GM20000 (cell line): ENCODE data around the gene LCE5A.
A peak's percentile ranks its signal among the peaks of the same experiment; 100 is the strongest.

ENCODE experiments used
- DNase-seq: peaks from one replicate; pipeline ENCODE4 v3.0.0; 2012; ENCODE audit warnings: low spot score
- TF ChIP-seq, protein P1 (sequence below): IDR thresholded peaks from 2 replicates; pipeline ENCODE4 v1.5.1; 2012; ENCODE audit warnings: mild to moderate bottlenecking, control low read depth; ENCODE audit errors: extremely low read depth, missing control alignments

The LCE5A gene

DNA sequence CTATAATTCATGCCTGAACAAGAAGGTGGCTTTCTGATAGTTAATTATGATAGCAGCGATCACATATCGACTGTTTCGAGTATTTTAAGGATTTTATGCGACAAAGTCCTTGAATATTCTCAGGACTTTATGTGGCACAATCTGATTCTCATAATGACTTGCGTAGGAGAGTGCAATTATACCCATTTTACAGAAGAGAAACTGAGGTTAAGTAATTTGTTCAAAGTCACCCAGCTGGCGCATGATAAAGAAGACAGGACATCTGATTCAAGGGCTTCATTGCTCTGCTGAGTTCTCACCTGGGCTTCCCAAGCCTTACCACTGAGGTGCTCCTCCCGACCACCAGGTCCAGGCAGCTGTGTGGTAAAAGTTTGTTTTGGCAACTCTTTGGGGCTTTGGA is 5.5 kb downstream of the LCE5A start:
- TF ChIP-seq, protein P1, sequence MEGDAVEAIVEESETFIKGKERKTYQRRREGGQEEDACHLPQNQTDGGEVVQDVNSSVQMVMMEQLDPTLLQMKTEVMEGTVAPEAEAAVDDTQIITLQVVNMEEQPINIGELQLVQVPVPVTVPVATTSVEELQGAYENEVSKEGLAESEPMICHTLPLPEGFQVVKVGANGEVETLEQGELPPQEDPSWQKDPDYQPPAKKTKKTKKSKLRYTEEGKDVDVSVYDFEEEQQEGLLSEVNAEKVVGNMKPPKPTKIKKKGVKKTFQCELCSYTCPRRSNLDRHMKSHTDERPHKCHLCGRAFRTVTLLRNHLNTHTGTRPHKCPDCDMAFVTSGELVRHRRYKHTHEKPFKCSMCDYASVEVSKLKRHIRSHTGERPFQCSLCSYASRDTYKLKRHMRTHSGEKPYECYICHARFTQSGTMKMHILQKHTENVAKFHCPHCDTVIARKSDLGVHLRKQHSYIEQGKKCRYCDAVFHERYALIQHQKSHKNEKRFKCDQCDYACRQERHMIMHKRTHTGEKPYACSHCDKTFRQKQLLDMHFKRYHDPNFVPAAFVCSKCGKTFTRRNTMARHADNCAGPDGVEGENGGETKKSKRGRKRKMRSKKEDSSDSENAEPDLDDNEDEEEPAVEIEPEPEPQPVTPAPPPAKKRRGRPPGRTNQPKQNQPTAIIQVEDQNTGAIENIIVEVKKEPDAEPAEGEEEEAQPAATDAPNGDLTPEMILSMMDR = no peak
- DNase-seq = no peak

GRCh38 chr1:152517237-152517811 is 6.7 kb downstream of the LCE5A start:
- no peak for DNase-seq

DNA sequence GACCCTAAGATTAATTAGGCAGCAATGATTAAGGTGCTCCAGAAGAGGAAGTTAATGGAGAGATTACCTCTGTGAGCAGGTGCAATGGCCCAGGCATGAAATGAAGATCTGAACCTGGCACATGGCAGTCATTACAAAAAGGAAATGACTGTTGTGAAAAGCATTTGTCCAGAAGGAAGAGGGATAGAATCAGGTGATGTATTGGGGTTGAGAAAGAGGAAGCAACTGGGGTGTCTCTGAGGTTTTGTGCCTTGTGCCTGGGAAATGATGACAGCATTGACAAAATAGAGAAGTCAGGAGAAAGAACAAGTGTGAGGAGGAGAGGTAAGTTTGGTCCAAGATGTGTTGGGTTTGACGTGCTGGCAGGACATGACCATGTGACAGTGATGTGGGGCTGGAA is 9.2 kb downstream of the LCE5A start:
- TF ChIP-seq, protein P1 = no peak
- DNase-seq = no peak

More at GRCh38 chr1:152517237-152517811, 6.7 kb downstream of the LCE5A start:
- TF ChIP-seq, protein P1 = no peak

GRCh38 chr1:152520561-152521090 is 10.0 kb downstream of the LCE5A start:
- TF ChIP-seq, protein P1 = no peak
- no peak for DNase-seq

DNA sequence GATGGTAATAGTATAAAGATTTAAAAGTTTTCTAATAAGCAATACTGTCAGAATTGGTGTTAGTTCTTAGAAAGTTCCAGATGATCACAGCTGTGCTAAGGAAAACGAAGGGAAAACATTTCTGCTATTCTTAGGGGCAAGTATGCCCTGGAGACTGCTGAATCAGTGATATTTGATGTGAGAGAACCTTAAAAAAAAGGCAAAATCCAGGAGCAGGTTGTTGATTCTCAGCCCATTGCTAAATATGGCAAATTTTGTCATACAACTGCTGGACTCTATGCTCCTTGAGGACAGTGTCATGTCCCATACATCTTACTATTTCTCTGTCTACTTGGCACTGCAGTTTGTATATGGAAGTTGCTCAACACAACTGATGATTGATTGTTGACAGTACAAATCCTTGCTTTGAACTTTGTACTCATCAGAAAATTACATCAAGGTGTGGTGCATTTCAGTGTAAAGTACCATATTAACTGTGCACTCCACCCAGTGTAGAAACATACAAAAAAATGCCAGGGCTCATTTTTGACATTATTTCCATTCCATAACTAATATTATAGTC is 14.6 kb downstream of the LCE5A start:
- TF ChIP-seq, protein P1 = no peak

GRCh38 chr1:152533327-152533938 is 22.8 kb downstream of the LCE5A start:
- DNase-seq = no peak
- TF ChIP-seq, protein P1 = peak; percentile 47

More for the DNA sequence above, 14.6 kb downstream of the LCE5A start:
- DNase-seq = no peak

- TF ChIP-seq, protein P1 = no peak
- no peak for DNase-seq
Observed at GRCh38 chr1:152535774-152536173, 25.2 kb downstream of the LCE5A start.
